ENCODE measurements around the gene NPFFR1.
A peak's percentile ranks its signal among the peaks of the same experiment; 100 is the strongest.

The NPFFR1 gene

GRCh38 chr10:70299876-70300275 is 16.1 kb upstream of the NPFFR1 start:
- Histone ChIP-seq H2BK5ac (ENCODE audit: low read depth, low read length, poor library complexity, severe bottlenecking) (no peak overlapping the region), H3K4me2 (ENCODE audit: low read length, poor library complexity, severe bottlenecking) (no peak overlapping the region), H3K14ac (ENCODE audit: low read length in 2 of 2) (no peak overlapping the region), H3K4me3 (ENCODE audit: insufficient read depth in 1 of 2, low read depth in 1 of 2, low read length in 2 of 2) (no peak overlapping the region), H3K9ac (ENCODE audit: low read length) (no peak overlapping the region), H3K23ac (ENCODE audit: low read length in 2 of 2) (no peak overlapping the region), H3K27ac (ENCODE audit: low read length, poor library complexity, severe bottlenecking) (no peak overlapping the region), H3K18ac (ENCODE audit: low read depth in 1 of 2, low read length in 2 of 2) (no peak overlapping the region), H3K36me3 (ENCODE audit: control insufficient read depth in 1 of 2, insufficient read depth in 2 of 2, low read depth in 1 of 2, low read length in 2 of 2) (peaks cover 0 to 27% of the 10 kb centered on the region in 2 experiments), H3K4ac (ENCODE audit: low read depth in 1 of 2, low read length in 2 of 2) (no peak overlapping the region), H2BK120ac (ENCODE audit: low read depth, low read length) (no peak overlapping the region), H2BK12ac (ENCODE audit: low read length in 2 of 2) (no peak overlapping the region), H2BK15ac (ENCODE audit: low read depth, poor library complexity, severe bottlenecking) (no peak overlapping the region), H3K27me3 (ENCODE audit: control insufficient read depth in 1 of 2, insufficient read depth in 1 of 2, low read length in 2 of 2) (peaks cover 0 to 5% of the 10 kb centered on the region in 2 experiments), H4K8ac (ENCODE audit: low read length) (no peak overlapping the region), H2AFZ (ENCODE audit: low read depth, low read length) (no peak overlapping the region), H3K4me1 (ENCODE audit: control insufficient read depth, insufficient read depth, low read depth, low read length) (peaks cover 4% of the 10 kb centered on the region), H3K79me1 (replicated peaks; ENCODE audit: low read length, poor library complexity, severe bottlenecking) (no peaks in the 10 kb centered on the region), H3K9me3 (ENCODE audit: control insufficient read depth, low read length) (no peaks in the 10 kb centered on the region), H4K91ac (ENCODE audit: low read length) (no peak overlapping the region), H2AK5ac (ENCODE audit: low read length, severe bottlenecking) (no peak overlapping the region)
- DNase-seq, result no peak
- WGBS, result 88% methylated on average over 7 of the region's 7 CpGs

GRCh38 chr10:70298393-70298792 is 14.6 kb upstream of the NPFFR1 start:
- Histone ChIP-seq H3K9me3 (ENCODE audit: control insufficient read depth, low read length) (no peaks in the 10 kb centered on the region), H3K36me3 (ENCODE audit: control insufficient read depth in 1 of 2, insufficient read depth in 2 of 2, low read depth in 1 of 2, low read length in 2 of 2) (peaks cover 0 to 27% of the 10 kb centered on the region in 2 experiments), H4K91ac (ENCODE audit: low read length) (no peak overlapping the region), H4K8ac (ENCODE audit: low read length) (no peak overlapping the region), H2AK5ac (ENCODE audit: low read length, severe bottlenecking) (no peak overlapping the region), H3K9ac (ENCODE audit: low read length) (no peak overlapping the region), H2BK120ac (ENCODE audit: low read depth, low read length) (no peak overlapping the region), H3K4me1 (ENCODE audit: control insufficient read depth, insufficient read depth, low read depth, low read length) (peaks cover 7% of the 10 kb centered on the region), H3K4ac (ENCODE audit: low read depth in 1 of 2, low read length in 2 of 2) (no peak overlapping the region), H2AFZ (ENCODE audit: low read depth, low read length) (no peak overlapping the region), H2BK5ac (ENCODE audit: low read depth, low read length, poor library complexity, severe bottlenecking) (no peak overlapping the region), H3K79me1 (replicated peaks; ENCODE audit: low read length, poor library complexity, severe bottlenecking) (no peaks in the 10 kb centered on the region), H2BK15ac (ENCODE audit: low read depth, poor library complexity, severe bottlenecking) (no peak overlapping the region), H3K27me3 (ENCODE audit: control insufficient read depth in 1 of 2, insufficient read depth in 1 of 2, low read length in 2 of 2) (peaks cover 0 to 5% of the 10 kb centered on the region in 2 experiments), H3K27ac (ENCODE audit: low read length, poor library complexity, severe bottlenecking) (no peak overlapping the region), H2BK12ac (ENCODE audit: low read length in 2 of 2) (no peak overlapping the region), H3K23ac (ENCODE audit: low read length in 2 of 2) (no peak overlapping the region), H3K14ac (ENCODE audit: low read length in 2 of 2) (peak overlapping the region in 1 of 2 experiments; percentile 18), H3K4me2 (ENCODE audit: low read length, poor library complexity, severe bottlenecking) (no peak overlapping the region), H3K4me3 (ENCODE audit: insufficient read depth in 1 of 2, low read depth in 1 of 2, low read length in 2 of 2) (no peak overlapping the region), H3K18ac (ENCODE audit: low read depth in 1 of 2, low read length in 2 of 2) (no peak overlapping the region)
- DNase-seq, result no peak
- WGBS, result 78% methylated on average over 5 of the region's 5 CpGs

GRCh38 chr10:70297224-70297623 is 13.4 kb upstream of the NPFFR1 start:
- peaks cover 7% of the 10 kb centered on the region for H3K4me1 ChIP-seq (ENCODE audit: control insufficient read depth, insufficient read depth, low read depth, low read length)
- WGBS, result 71% methylated on average over 5 of the region's 5 CpGs
- no peak overlapping the region for H3K27ac ChIP-seq (ENCODE audit: low read length, poor library complexity, severe bottlenecking)
- no peaks in the 10 kb centered on the region for H3K9me3 ChIP-seq (ENCODE audit: control insufficient read depth, low read length)
- no peak overlapping the region for H4K8ac ChIP-seq (ENCODE audit: low read length)
- no peak for DNase-seq
- H3K18ac ChIP-seq (ENCODE audit: low read depth in 1 of 2, low read length in 2 of 2), result no peak overlapping the region
- H3K36me3 ChIP-seq (ENCODE audit: control insufficient read depth in 1 of 2, insufficient read depth in 2 of 2, low read depth in 1 of 2, low read length in 2 of 2), result peaks cover 0 to 27% of the 10 kb centered on the region in 2 experiments
- H3K14ac ChIP-seq (ENCODE audit: low read length in 2 of 2), result no peak overlapping the region
- H2BK5ac ChIP-seq (ENCODE audit: low read depth, low read length, poor library complexity, severe bottlenecking), result no peak overlapping the region
- H3K23ac ChIP-seq (ENCODE audit: low read length in 2 of 2), result no peak overlapping the region
- H2BK15ac ChIP-seq (ENCODE audit: low read depth, poor library complexity, severe bottlenecking), result no peak overlapping the region
- H2AK5ac ChIP-seq (ENCODE audit: low read length, severe bottlenecking), result no peak overlapping the region
- no peak overlapping the region for H2BK120ac ChIP-seq (ENCODE audit: low read depth, low read length)
- peak overlapping the region in 1 of 2 experiments; percentile 4 for H3K4me3 ChIP-seq (ENCODE audit: insufficient read depth in 1 of 2, low read depth in 1 of 2, low read length in 2 of 2)
- H3K4me2 ChIP-seq (ENCODE audit: low read length, poor library complexity, severe bottlenecking), result no peak overlapping the region
- peaks cover 0 to 8% of the 10 kb centered on the region in 2 experiments for H3K27me3 ChIP-seq (ENCODE audit: control insufficient read depth in 1 of 2, insufficient read depth in 1 of 2, low read length in 2 of 2)
- no peak overlapping the region for H4K91ac ChIP-seq (ENCODE audit: low read length)
- no peak overlapping the region for H2AFZ ChIP-seq (ENCODE audit: low read depth, low read length)
- H3K9ac ChIP-seq (ENCODE audit: low read length), result peak overlapping the region; percentile 73
- H2BK12ac ChIP-seq (ENCODE audit: low read length in 2 of 2), result no peak overlapping the region
- no peaks in the 10 kb centered on the region for H3K79me1 ChIP-seq (replicated peaks; ENCODE audit: low read length, poor library complexity, severe bottlenecking)
- H3K4ac ChIP-seq (ENCODE audit: low read depth in 1 of 2, low read length in 2 of 2), result no peak overlapping the region

GRCh38 chr10:70296406-70296899 is 12.6 kb upstream of the NPFFR1 start:
- no peak overlapping the region for H4K91ac ChIP-seq (ENCODE audit: low read length)
- H3K14ac ChIP-seq (ENCODE audit: low read length in 2 of 2), result no peak overlapping the region
- no peak overlapping the region for H2AFZ ChIP-seq (ENCODE audit: low read depth, low read length)
- H3K27me3 ChIP-seq (ENCODE audit: control insufficient read depth in 1 of 2, insufficient read depth in 1 of 2, low read length in 2 of 2), result peaks cover 0 to 8% of the 10 kb centered on the region in 2 experiments
- no peak overlapping the region for H3K27ac ChIP-seq (ENCODE audit: low read length, poor library complexity, severe bottlenecking)
- H3K9me3 ChIP-seq (ENCODE audit: control insufficient read depth, low read length), result no peaks in the 10 kb centered on the region
- H2AK5ac ChIP-seq (ENCODE audit: low read length, severe bottlenecking), result no peak overlapping the region
- H3K9ac ChIP-seq (ENCODE audit: low read length), result peak overlapping the region; percentile 73
- no peak overlapping the region for H3K4ac ChIP-seq (ENCODE audit: low read depth in 1 of 2, low read length in 2 of 2)
- peak; percentile 81 for DNase-seq
- H2BK15ac ChIP-seq (ENCODE audit: low read depth, poor library complexity, severe bottlenecking), result no peak overlapping the region
- peaks cover 15% of the 10 kb centered on the region for H3K4me1 ChIP-seq (ENCODE audit: control insufficient read depth, insufficient read depth, low read depth, low read length)
- WGBS, result 55% methylated on average over 12 of the region's 12 CpGs
- H2BK5ac ChIP-seq (ENCODE audit: low read depth, low read length, poor library complexity, severe bottlenecking), result no peak overlapping the region
- no peak overlapping the region for H2BK12ac ChIP-seq (ENCODE audit: low read length in 2 of 2)
- no peak overlapping the region for H2BK120ac ChIP-seq (ENCODE audit: low read depth, low read length)
- no peaks in the 10 kb centered on the region for H3K79me1 ChIP-seq (replicated peaks; ENCODE audit: low read length, poor library complexity, severe bottlenecking)
- peak overlapping the region; percentile 47 for H4K8ac ChIP-seq (ENCODE audit: low read length)
- no peak overlapping the region for H3K23ac ChIP-seq (ENCODE audit: low read length in 2 of 2)
- H3K4me2 ChIP-seq (ENCODE audit: low read length, poor library complexity, severe bottlenecking), result no peak overlapping the region
- peaks cover 0 to 27% of the 10 kb centered on the region in 2 experiments for H3K36me3 ChIP-seq (ENCODE audit: control insufficient read depth in 1 of 2, insufficient read depth in 2 of 2, low read depth in 1 of 2, low read length in 2 of 2)
- peak overlapping the region in 1 of 2 experiments; percentile 4 for H3K4me3 ChIP-seq (ENCODE audit: insufficient read depth in 1 of 2, low read depth in 1 of 2, low read length in 2 of 2)
- H3K18ac ChIP-seq (ENCODE audit: low read depth in 1 of 2, low read length in 2 of 2), result peak overlapping the region; percentile 5 to 28
